HG03060 (cell line): ENCODE results near the gene MORF4L2.
"Not testable (repeated sequence)": the region's sequence is repeated elsewhere in the genome, so short reads cannot be mapped to it uniquely, and the experiment has no call there.

ENCODE experiments used
- ATAC-seq: cut with Tn5 transposase; IDR thresholded peaks from one replicate; pipeline ENCODE4 v1.9.1; 2021; ENCODE audit warnings: low read depth, moderate number of reproducible peaks; ENCODE audit not compliant: unreplicated experiment

MORF4L2 gene

GRCh38 chrX:103638479-103639346 lies 47.8 kb downstream of the MORF4L2 start:
- ATAC-seq: not testable (repeated sequence)

DNA sequence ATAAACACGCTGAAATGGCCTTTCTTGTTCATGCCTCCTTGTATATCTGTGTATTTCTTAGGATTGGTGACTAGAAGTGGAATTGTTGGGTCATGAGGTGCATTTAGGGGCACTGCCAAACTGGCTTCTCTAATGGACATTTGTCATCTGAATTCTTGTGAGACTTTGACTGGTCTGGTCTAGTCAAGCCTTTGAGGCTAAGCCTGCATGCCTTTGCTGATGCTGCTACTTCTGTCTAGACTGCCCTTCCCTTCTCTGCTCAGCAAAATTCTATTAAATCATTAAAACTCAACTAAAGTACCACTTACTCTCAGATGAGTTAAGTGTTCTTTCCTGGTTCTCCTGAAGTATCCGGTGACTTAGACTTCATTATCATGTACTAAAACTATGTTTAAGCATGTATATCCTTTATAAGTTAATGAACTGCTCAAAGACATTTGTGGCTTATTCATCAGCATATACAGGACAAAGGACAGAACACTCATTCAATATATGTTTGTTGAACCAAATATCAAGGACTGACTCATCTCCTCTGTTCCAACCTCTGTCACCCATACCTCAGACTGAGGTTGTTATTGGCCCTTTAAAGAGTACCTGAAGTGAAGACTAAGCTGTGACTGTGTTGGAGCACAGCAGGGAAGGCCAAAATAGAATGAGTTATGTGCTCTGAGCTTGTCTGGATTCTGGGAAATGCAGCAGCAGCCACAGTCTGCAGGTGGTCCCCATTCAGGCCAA lies 48.7 kb downstream of the MORF4L2 start:
- no peak for ATAC-seq

DNA sequence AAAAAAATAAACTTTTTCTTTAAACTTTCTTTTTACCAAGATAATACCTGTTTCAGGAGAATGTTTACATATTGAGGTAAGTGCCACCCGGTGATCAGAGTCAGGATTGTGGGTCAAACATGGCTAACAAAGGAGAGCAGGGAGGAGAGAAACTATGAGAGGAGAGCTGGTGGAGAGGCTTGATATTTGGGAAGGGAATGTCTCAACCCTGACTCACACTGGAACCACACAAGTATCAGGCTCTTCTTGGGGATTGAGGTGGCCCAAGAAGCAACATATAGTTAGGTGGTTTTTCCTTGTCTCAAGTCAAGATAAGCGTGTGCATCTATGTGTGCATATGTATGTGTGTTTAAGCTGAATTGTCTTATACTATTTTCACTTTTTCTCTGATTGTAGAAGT lies 51.1 kb downstream of the MORF4L2 start:
- no peak for ATAC-seq

DNA sequence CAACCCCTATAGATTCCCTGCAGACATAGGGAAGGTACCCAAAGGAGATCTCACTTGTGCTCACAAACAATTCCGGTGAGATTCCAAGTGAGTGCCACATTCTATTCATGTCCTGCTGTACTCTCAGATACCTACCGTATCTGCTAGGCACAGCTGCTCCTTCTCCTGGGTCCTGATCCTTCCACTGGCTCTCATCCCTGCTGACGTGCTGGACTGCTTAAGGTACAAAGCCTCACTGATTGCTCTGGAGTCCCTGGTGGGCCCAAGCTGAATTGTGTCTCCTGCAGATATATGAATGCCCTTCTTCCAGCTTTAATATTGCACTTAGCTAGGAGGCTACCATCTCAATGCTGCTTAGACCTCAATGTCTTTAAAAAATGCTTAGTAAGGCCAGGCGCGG lies 55.4 kb downstream of the MORF4L2 start:
- ATAC-seq: no peak

GRCh38 chrX:103630171-103630511 lies 56.4 kb downstream of the MORF4L2 start:
- ATAC-seq: no peak

DNA sequence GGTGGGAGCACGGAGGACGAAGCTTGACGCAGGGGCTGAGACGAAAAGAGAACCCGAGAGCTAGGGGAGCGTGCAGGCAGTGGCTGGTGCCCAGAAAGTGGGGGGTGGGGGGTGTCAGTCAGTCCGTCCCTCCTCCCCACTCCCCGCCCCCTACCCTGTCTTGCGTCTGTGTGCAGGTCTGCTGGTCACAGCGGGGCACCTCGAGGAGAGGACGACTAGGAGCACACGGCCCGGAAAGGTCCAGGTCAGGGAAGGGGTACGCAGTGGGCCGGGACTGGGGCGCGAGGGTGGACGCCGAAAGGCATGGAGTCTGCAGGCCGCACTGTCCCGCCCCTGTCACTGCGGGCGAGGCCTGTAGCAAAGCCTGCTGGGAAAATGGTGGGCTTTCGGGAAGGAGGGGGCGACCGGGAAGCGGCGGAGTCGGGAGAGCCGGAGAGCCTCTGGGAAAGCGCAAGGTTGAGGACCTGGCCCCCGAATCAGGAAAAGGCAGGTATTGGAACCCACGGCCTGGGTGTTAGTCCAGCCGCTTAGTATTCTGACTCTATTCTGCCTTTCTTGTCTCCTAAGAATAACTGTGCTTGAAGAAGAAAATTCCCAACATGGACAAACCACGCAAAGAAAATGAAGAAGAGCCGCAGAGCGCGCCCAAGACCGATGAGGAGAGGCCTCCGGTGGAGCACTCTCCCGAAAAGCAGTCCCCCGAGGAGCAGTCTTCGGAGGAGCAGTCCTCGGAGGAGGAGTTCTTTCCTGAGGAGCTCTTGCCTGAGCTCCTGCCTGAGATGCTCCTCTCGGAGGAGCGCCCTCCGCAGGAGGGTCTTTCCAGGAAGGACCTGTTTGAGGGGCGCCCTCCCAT lies 57.0 kb downstream of the MORF4L2 start:
- ATAC-seq: no peak

GRCh38 chrX:103628386-103629317 lies 57.8 kb downstream of the MORF4L2 start, which contains the start of gene TCEAL1:
TSS of gene TCEAL1 (plus strand) at chrX:103628975. CDS start at chrX:103629917, 942 bp downstream.
- no peak for ATAC-seq

- no peak for ATAC-seq
These were observed 59.6 kb downstream of the MORF4L2 start for GRCh38 chrX:103626855-103627254.
